Heart right ventricle (tissue), 16 donors: ENCODE results near the gene COL12A1. TPM values are rescaled to one million over a fixed set of nuclear protein-coding genes. Genes with fewer than 3 reads are reported as not detected.

Experiments used
- ATAC-seq, 8 donors: fragments of 200-7000 bp; cut with Tn5 transposase; one replicate each; pipeline ENCODE4 v1.9.1; 2020; ENCODE audit warnings: mild to moderate bottlenecking in 8 of 8, moderate library complexity in 8 of 8, moderate number of reproducible peaks in 1 of 8
- DNase-seq, 2 donors: peaks; one replicate each; pipeline ENCODE4 v3.0.0-alpha.2; 2020
- H3K27ac ChIP-seq, 10 donors: fragments of 200-600 bp; sonication (generic) in 2 of 10; one replicate each; pipeline versions ENCODE4 v1.5.0 to v1.8.0; 2020 to 2022; ENCODE audit warnings: mild to moderate bottlenecking in 3 of 10
- H3K27me3 ChIP-seq, 7 donors: fragments of 200-600 bp; one replicate each; pipeline ENCODE4 v1.8.0; 2021 to 2022; ENCODE audit warnings: mild to moderate bottlenecking in 2 of 7
- H3K36me3 ChIP-seq, 9 donors: fragments of 200-600 bp; sonication (generic) in 1 of 9; one replicate each; pipeline versions ENCODE4 v1.5.0 to v1.8.0; 2020 to 2022; ENCODE audit warnings: mild to moderate bottlenecking in 2 of 9
- H3K4me1 ChIP-seq, 9 donors: fragments of 200-600 bp; sonication (generic) in 1 of 9; one replicate each; pipeline versions ENCODE4 v1.5.0 to v1.8.0; 2020 to 2022; ENCODE audit warnings: mild to moderate bottlenecking in 4 of 9
- H3K4me3 ChIP-seq, 10 donors: fragments of 200-600 bp; sonication (generic) in 2 of 10; one replicate each; pipeline versions ENCODE4 v1.5.0 to v1.8.0; 2020 to 2022; ENCODE audit warnings: mild to moderate bottlenecking in 7 of 10, moderate library complexity in 2 of 10
- H3K9me3 ChIP-seq, 11 donors: fragments of 200-600 bp in 10 of 11; sonication (generic) in 2 of 11; one replicate each; pipeline versions ENCODE4 v1.5.0 to v1.8.0; 2013 to 2022; ENCODE audit warnings: mild to moderate bottlenecking in 2 of 11, control low read depth in 1 of 11, moderate library complexity in 1 of 11
- CTCF ChIP-seq, 9 donors: fragments of 200-600 bp; sonication (generic) in 2 of 9; IDR thresholded peaks; one replicate each; pipeline versions ENCODE4 v1.5.0 to v1.8.0; 2021 to 2022; ENCODE audit warnings: antibody characterized with exemption in 9 of 9, mild to moderate bottlenecking in 5 of 9, moderate library complexity in 1 of 9
- WGBS, 2 donors: extraction: QIAGEN DNeasy Blood & Tissue Kit; methylation state at CpG; one replicate each; pipeline ENCODE4 v1.1.7; 2013; ENCODE audit warnings: inconsistent platforms in 1 of 2; 5-methylcytosine and 5-hydroxymethylcytosine counted together
- intact Hi-C, 10 donors: fragments of 100-400 bp; cut with DNase I; formaldehyde crosslinking; loops; one replicate each; pipeline versions ENCODE4 v1.11.1 to v1.14.2; 2022
- long read RNA-seq, 3 donors: library from polyadenylated mRNA; unstranded; transcript quantifications; one replicate each; pipeline ENCODE4 v2.0.0, GENCODE V29; 2020 to 2021
- polyA plus RNA-seq, 2 donors: library from polyadenylated mRNA; stranded (reverse); fragments of 200-250 nt; gene quantifications; one replicate each; pipeline ENCODE4 v1.2.3, GENCODE V29; 2013
- total RNA-seq, 10 donors: library from RNA; stranded (reverse); fragmentation: NEBNext Ultra II Directional in 3 of 10; extraction: Animal tissue kit (Norgen Biotek cat#: 25700) in 3 of 10; gene quantifications; one replicate each; pipeline versions ENCODE4 v1.2.1 to v1.2.4, GENCODE V29; 2021 to 2023
- donor health status: Arrhythmogenic right ventricular cardiomyopathy.
- donor health status: ischemic (EF 13 %, LVEDD 7.1; RV severe dilation, severe dysfunction).
- donor health status: healthy with polysubstance abuse.
- donor health status: DM: no; HTN: yes; CAD: no.
- donor health status: DM: no; HTN: no; CAD: no.
- donor health status: ischemic (EF 25% LVEDD 6.9; RV normal size, moderate dysfunction).
- donor health status: ischemic (EF 25% LVEDD 5.7; RV mildly dilated, moderate dysfunction).
- donor health status: healthy.
- donor health status: DM: yes; HTN: yes; CAD: no.
- donor health status: Ischemic cardiomyopathy.
- donor health status: ischemic (EF 35%, LVEDD 5.7; RV mildly dilated, moderate dysfunction).
- donor health status: nonischemic (EF 11% LVEDD 7.7; RV severe dilation, severe dysfunction).
- donor health status: DM: yes; HTN: yes; CAD: no.
- donor health status: PGD.
- donor health status: ischemic (EF 29% LVEDD 5.4; RV normal size, mild dysfunction).
- donor health status: nonischemic (EF 23%, LVEDD 6.1; RV moderate dilation, normal function).

COL12A1 gene
- total RNA-seq (10 to 100 TPM; 10.5 to 27.0 (median 19.0) TPM), polyA plus RNA-seq (1 to 10 TPM; 5.7 to 6.2 TPM)
- long read RNA-seq, donor 1, partial matches to known transcripts = 5 of 5 reads
- long read RNA-seq, donor 1, other reads (novel, unspliced or antisense) = 0 of 5 reads
- long read RNA-seq, donor 2, partial matches to known transcripts = 4 of 4 reads
- long read RNA-seq, donor 2, other reads (novel, unspliced or antisense) = 0 of 4 reads
- long read RNA-seq, donor 3, partial matches to known transcripts = 5 of 7 reads
- long read RNA-seq, donor 3, other reads (novel, unspliced or antisense) = 2 of 7 reads

GRCh38 chr6:75205776-75206575 is at the start of gene COL12A1:
TSS of gene COL12A1 (minus strand) at chr6:75206053. CDS start at chr6:75202792, 3,261 bp downstream.
- 0 to 1% methylated on average over 64 of the region's 64 CpGs for WGBS, 2 donors
- Histone ChIP-seq H3K9me3 (no peaks in the 10 kb centered on the region), H3K36me3 (no peaks in the 10 kb centered on the region), H3K4me1 (peaks cover 0 to 59% (median 38%) of the 10 kb centered on the region in 9 donors), H3K27ac (peak within 1 kb of the TSS; percentile 46 to 86 (median 70)), H3K27me3 (peaks cover 0 to 93% (median 60%) of the 10 kb centered on the region in 7 donors), H3K4me3 (peak within 1 kb of the TSS; percentile 41 to 82 (median 61))
- peak in 1 of 9 donors; percentile 28 for TF ChIP-seq CTCF (IDR thresholded peaks at IDR 0.05)
- intact Hi-C loops = loop anchor here (2.0 to 10.0 kb wide), 21 partner anchors 311 to 1531 kb away; no protein-coding TSS in a partner anchor
- ATAC-seq (peak; percentile 58 to 79 (median 70)), DNase-seq (peak; percentile 84 to 88)

GRCh38 chr6:75250552-75250951 is 44.7 kb upstream of the COL12A1 start:
- DNase-seq (no peak), ATAC-seq (no peak)
- H3K4me1 ChIP-seq = no peaks in the 10 kb centered on the region
- no peak overlapping the region for H3K27ac ChIP-seq
- TF ChIP-seq CTCF (IDR thresholded peaks at IDR 0.05) = no peak
- no peak overlapping the region for H3K4me3 ChIP-seq
- no peaks in the 10 kb centered on the region for H3K27me3 ChIP-seq
- intact Hi-C loops = no loop called here
- no peaks in the 10 kb centered on the region for H3K9me3 ChIP-seq
- WGBS, 2 donors = 78 to 82% methylated on average over 2 of the region's 2 CpGs
- peaks cover 0 to 39% (median 0%) of the 10 kb centered on the region in 9 donors for H3K36me3 ChIP-seq

GRCh38 chr6:75249837-75250236 is 44.0 kb upstream of the COL12A1 start:
- Histone ChIP-seq H3K4me1 (peaks cover 0 to 2% (median 0%) of the 10 kb centered on the region in 9 donors), H3K27me3 (no peaks in the 10 kb centered on the region), H3K27ac (no peak overlapping the region), H3K4me3 (no peak overlapping the region), H3K36me3 (peaks cover 0 to 31% (median 0%) of the 10 kb centered on the region in 9 donors), H3K9me3 (no peaks in the 10 kb centered on the region)
- ATAC-seq = no peak
- TF ChIP-seq CTCF (IDR thresholded peaks at IDR 0.05) = no peak
- intact Hi-C loops = no loop called here
- no peak for DNase-seq

GRCh38 chr6:75246386-75246785 is 40.5 kb upstream of the COL12A1 start:
- ATAC-seq = no peak
- Histone ChIP-seq H3K36me3 (peaks cover 0 to 8% (median 0%) of the 10 kb centered on the region in 9 donors), H3K9me3 (no peaks in the 10 kb centered on the region), H3K27me3 (no peaks in the 10 kb centered on the region), H3K4me1 (peaks cover 0 to 26% (median 21%) of the 10 kb centered on the region in 9 donors), H3K4me3 (no peak overlapping the region), H3K27ac (no peak overlapping the region)
- 34 to 51% methylated on average over 2 of the region's 2 CpGs for WGBS, 2 donors
- intact Hi-C loops = no loop called here
- TF ChIP-seq CTCF (IDR thresholded peaks at IDR 0.05) = no peak
- no peak for DNase-seq
